ENCODE results near the gene NATD1.
"Not testable (repeated sequence)": the region's sequence is repeated elsewhere in the genome, so short reads cannot be mapped to it uniquely, and the experiment has no call there.

The NATD1 gene

GRCh38 chr17:21193031-21193430 is 60.2 kb downstream of the NATD1 start:
- DNase-seq (ENCODE audit: low spot score): no peak

GRCh38 chr17:21192414-21192813 is 60.8 kb downstream of the NATD1 start:
- DNase-seq (ENCODE audit: low spot score): not testable (repeated sequence)

- no peak for DNase-seq (ENCODE audit: low spot score)
Measured at GRCh38 chr17:21191698-21192097, 61.5 kb downstream of the NATD1 start.

- no peak for DNase-seq (ENCODE audit: low spot score)
Measured at GRCh38 chr17:21190078-21190477, 63.1 kb downstream of the NATD1 start.

- no peak for DNase-seq (ENCODE audit: low spot score)
Measured at GRCh38 chr17:21189361-21189760, 63.8 kb downstream of the NATD1 start.
